IMR-90 (cell line): ENCODE measurements around the gene FAM114A2. TPM values are rescaled to one million over a fixed set of nuclear protein-coding genes. Genes with fewer than 3 reads are reported as not detected.
"Not testable (repeated sequence)": the region's sequence is repeated elsewhere in the genome, so short reads cannot be mapped to it uniquely, and the experiment has no call there.

Experiments used
- ATAC-seq: fragments of 200-7000 bp; cut with Tn5 transposase; 2 replicates; pipeline ENCODE4 v1.9.1; 2020; ENCODE audit warnings: low read depth, mild to moderate bottlenecking, moderate library complexity
- BruUV-seq: library from RNA; stranded (reverse); fragments of 400-500 nt; replicated peaks from 2 replicates; lab custom pipeline; 2021; lab: Mats Ljungman, UMichigan
- CTCF ChIA-PET: fragments of 300-600 bp; formaldehyde crosslinking; extraction: SDS; loops from one replicate; lab custom pipeline; 2021; ENCODE audit warnings: antibody characterized with exemption; lab: Yijun Ruan, JAX
- POLR2A ChIA-PET: fragments of 300-600 bp; sonication (Branson Sonifier 250); formaldehyde crosslinking; loops from one replicate; lab custom pipeline; 2022; ENCODE audit warnings: antibody characterized with exemption; ENCODE audit not compliant: unreplicated experiment; lab: Charles Lee
- DNase-seq: peaks from one replicate; pipeline ENCODE4 v3.0.0; 2013
- H2AFZ ChIP-seq: replicated peaks from 2 replicates; pipeline ENCODE3; 2013; ENCODE audit warnings: low read length, mild to moderate bottlenecking; ENCODE audit not compliant: poor library complexity
- H2AK5ac ChIP-seq: 2 replicates; pipeline ENCODE4 v1.6.1; 2013; ENCODE audit warnings: low read depth, low read length, inconsistent platforms
- H2AK9ac ChIP-seq: replicated peaks from 2 replicates; pipeline ENCODE3; 2013; ENCODE audit warnings: mild to moderate bottlenecking, low read depth, low read length, moderate library complexity; ENCODE audit not compliant: poor library complexity
- H2BK120ac ChIP-seq: 2 replicates; pipeline ENCODE4 v1.6.1; 2013; ENCODE audit warnings: low read depth, low read length, inconsistent platforms
- H2BK15ac ChIP-seq: 3 replicates; pipeline ENCODE4 v1.6.1; 2013; ENCODE audit warnings: low read depth, low read length, inconsistent platforms
- H2BK20ac ChIP-seq: 2 replicates; pipeline ENCODE4 v1.6.1; 2013; ENCODE audit warnings: low read depth, mild to moderate bottlenecking, inconsistent platforms, low read length, moderate library complexity
- H2BK5ac ChIP-seq: 2 replicates; pipeline ENCODE4 v1.6.1; 2013; ENCODE audit warnings: mild to moderate bottlenecking, low read depth, low read length, inconsistent platforms; ENCODE audit not compliant: poor library complexity, severe bottlenecking
- H3K14ac ChIP-seq: replicated peaks from 2 replicates; pipeline ENCODE4 v1.6.1; 2013; ENCODE audit warnings: low read depth, low read length, inconsistent platforms
- H3K18ac ChIP-seq: 2 replicates; pipeline ENCODE4 v1.6.1; 2013; ENCODE audit warnings: low read depth, low read length, control low read depth
- H3K23ac ChIP-seq: 2 replicates; pipeline ENCODE4 v1.6.1; 2013; ENCODE audit warnings: low read depth, low read length, inconsistent platforms
- H3K27ac ChIP-seq: 2 replicates; pipeline ENCODE4 v1.5.1; 2013; ENCODE audit warnings: mild to moderate bottlenecking, control low read depth, low read length; ENCODE audit not compliant: insufficient read depth
- H3K27me3 ChIP-seq: 2 replicates; pipeline ENCODE4 v1.6.1; 2013; ENCODE audit warnings: low read length; ENCODE audit not compliant: control insufficient read depth, insufficient read depth
- H3K36me3 ChIP-seq: 2 replicates; pipeline ENCODE4 v1.6.1; 2013; ENCODE audit warnings: low read length, mixed read lengths; ENCODE audit not compliant: control insufficient read depth, insufficient read depth
- H3K4ac ChIP-seq: 2 replicates; pipeline ENCODE4 v1.6.1; 2013; ENCODE audit warnings: low read depth, low read length, inconsistent platforms
- H3K4me1 ChIP-seq: 2 replicates; pipeline ENCODE4 v1.6.1; 2013; ENCODE audit warnings: low read length, mixed read lengths; ENCODE audit not compliant: control insufficient read depth, insufficient read depth
- H3K4me2 ChIP-seq: 2 replicates; pipeline ENCODE4 v1.6.1; 2013; ENCODE audit warnings: low read depth, mild to moderate bottlenecking, control low read depth, low read length, moderate library complexity
- H3K4me3 ChIP-seq: 2 replicates; pipeline ENCODE4 v1.5.1; 2013; ENCODE audit warnings: low read depth, mild to moderate bottlenecking, control low read depth, low read length, moderate library complexity; ENCODE audit not compliant: insufficient read depth
- H3K56ac ChIP-seq: 2 replicates; pipeline ENCODE4 v1.6.1; 2013; ENCODE audit warnings: low read length, inconsistent platforms; ENCODE audit not compliant: insufficient read depth; ENCODE audit errors: extremely low read depth
- H3K79me1 ChIP-seq, 2 experiments: 2 replicates each; pipeline ENCODE4 v1.6.1; 2013; ENCODE audit warnings: low read length in 2 of 2, inconsistent platforms in 1 of 2, low read depth in 1 of 2
- H3K9ac ChIP-seq: 2 replicates; pipeline ENCODE4 v1.6.1; 2013; ENCODE audit warnings: low read depth, low read length, control low read depth
- H3K9me1 ChIP-seq: 2 replicates; pipeline ENCODE4 v1.6.1; 2013; ENCODE audit warnings: low read length, inconsistent platforms; ENCODE audit not compliant: insufficient read depth
- H3K9me3 ChIP-seq: 2 replicates; pipeline ENCODE4 v1.6.1; 2013; ENCODE audit warnings: low read length; ENCODE audit not compliant: control insufficient read depth, insufficient read depth
- H4K20me1 ChIP-seq: 2 replicates; pipeline ENCODE4 v1.6.1; 2013; ENCODE audit warnings: low read length, inconsistent platforms; ENCODE audit not compliant: insufficient read depth
- H4K5ac ChIP-seq: 2 replicates; pipeline ENCODE4 v1.6.1; 2013; ENCODE audit warnings: mild to moderate bottlenecking, low read depth, low read length, control low read depth
- H4K8ac ChIP-seq, 2 experiments: 2 replicates each; pipeline ENCODE4 v1.6.1; 2013; ENCODE audit warnings: low read depth in 2 of 2, low read length in 2 of 2, control low read depth in 1 of 2, inconsistent platforms in 1 of 2
- H4K91ac ChIP-seq: 2 replicates; pipeline ENCODE4 v1.6.1; 2013; ENCODE audit warnings: low read depth, low read length, inconsistent platforms; ENCODE audit not compliant: insufficient read depth
- BHLHE40 ChIP-seq: fragments of 150-350 bp; IDR thresholded peaks from 2 replicates; pipeline ENCODE4 v1.6.1; 2016; ENCODE audit warnings: mild to moderate bottlenecking, low read depth, low read length
- CEBPB ChIP-seq: IDR thresholded peaks from 2 replicates; pipeline ENCODE4 v1.6.1; 2012; ENCODE audit warnings: low read depth, low read length, improper control_type of control experiment
- FOS ChIP-seq: fragments of 150-350 bp; IDR thresholded peaks from 2 replicates; pipeline ENCODE4 v1.6.1; 2016; ENCODE audit warnings: low read depth, low read length
- MAFK ChIP-seq: IDR thresholded peaks from 2 replicates; pipeline ENCODE4 v1.6.1; 2012; ENCODE audit warnings: low read depth, low read length, improper control_type of control experiment
- MXI1 ChIP-seq: IDR thresholded peaks from 2 replicates; pipeline ENCODE4 v1.6.1; 2012; ENCODE audit warnings: low read depth, mild to moderate bottlenecking, low read length, moderate library complexity, borderline replicate concordance
- NFE2L2 ChIP-seq: fragments of 150-350 bp; IDR thresholded peaks from 2 replicates; pipeline ENCODE4 v1.6.1; 2016; ENCODE audit warnings: low read depth, mild to moderate bottlenecking, low read length
- RAD21 ChIP-seq: IDR thresholded peaks from 2 replicates; pipeline ENCODE4 v1.6.1; 2012; ENCODE audit warnings: low read length, improper control_type of control experiment
- RFX5 ChIP-seq: IDR thresholded peaks from 2 replicates; pipeline ENCODE4 v1.8.0; 2012; ENCODE audit warnings: low read depth, mild to moderate bottlenecking, low read length, moderate library complexity
- SMC3 ChIP-seq: fragments of 150-350 bp; IDR thresholded peaks from 2 replicates; pipeline ENCODE4 v1.6.1; 2016; ENCODE audit warnings: low read depth, mild to moderate bottlenecking, antibody characterized with exemption, low read length, moderate library complexity
- WGBS, 2 experiments: methylation state at CpG; one replicate each; pipeline versions ENCODE4 v1.1.5 to v1.1.7; 2013; ENCODE audit warnings: missing lambda C conversion rate in 2 of 2; ENCODE audit not compliant: insufficient read length in 1 of 2; ENCODE audit errors: extremely low coverage in 2 of 2; 5-methylcytosine and 5-hydroxymethylcytosine counted together
- dilution Hi-C: fragments of 300-500 bp; cut with HindIII; formaldehyde crosslinking; loops from one replicate; pipeline ENCODE4 v1.14.3; 2018; ENCODE audit warnings: low sequenced_read_pairs; ENCODE audit not compliant: unreplicated experiment
- in situ Hi-C: fragments of 300-500 bp; cut with MboI; formaldehyde crosslinking; loops from 3 replicates; pipeline ENCODE4 v1.14.3; 2019; ENCODE audit warnings: low sequenced_read_pairs, inconsistent platforms, mixed read lengths
- intact Hi-C: fragments of 100-400 bp; cut with micrococcal nuclease; formaldehyde crosslinking; loops from 2 replicates; pipeline ENCODE4 v1.10.0; 2022
- polyA plus RNA-seq, 3 experiments: library from polyadenylated mRNA; depleted of rRNA; stranded (reverse); fragments of >200 nt; gene quantifications; 2 replicates each; pipeline ENCODE4 v1.2.3, GENCODE V29; 2012; ENCODE audit warnings: low replicate concordance in 1 of 3
- total RNA-seq: library from RNA; depleted of rRNA; stranded (reverse); fragments of >200 nt; gene quantifications from 2 replicates; pipeline ENCODE4 v1.2.3, GENCODE V29; 2012

Gene FAM114A2
- total and polyA plus RNA-seq, 2 of the 4 experiments (the other 2 are of a cell fraction): 13.2 to 41.2 TPM

DNA sequence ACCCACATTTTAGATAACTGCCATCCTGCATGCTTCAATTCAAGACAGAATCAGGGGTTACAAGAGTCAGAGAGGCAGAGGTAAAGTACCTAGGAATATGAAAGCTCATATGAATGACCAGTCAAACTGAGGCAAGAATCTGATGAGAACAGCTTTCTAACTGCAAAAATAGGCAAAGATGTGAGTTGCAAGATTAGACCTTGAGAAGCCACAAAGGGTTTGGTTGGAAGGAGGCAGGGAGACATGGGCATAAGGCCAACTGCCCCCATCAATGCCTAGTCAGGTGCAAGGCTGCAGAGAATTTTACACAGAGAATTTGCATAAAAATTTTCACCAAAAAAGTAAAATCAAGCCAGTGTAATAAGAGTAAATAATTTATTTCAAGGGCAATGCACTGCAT lies 12.8 kb downstream of the FAM114A2 start:
- in situ Hi-C loops (no loop called here), intact Hi-C loops (no loop called here), dilution Hi-C loops (no loop called here)
- no peak overlapping the region for H2BK120ac ChIP-seq
- no peak overlapping the region for H3K4ac ChIP-seq
- H4K5ac ChIP-seq: no peak overlapping the region
- CTCF ChIA-PET: interaction anchor here (0.6 kb wide), 1 partner anchor 579 kb away, joined by 5 read pairs; no protein-coding TSS in a partner anchor
- POLR2A ChIA-PET: no interaction called here
- H4K8ac ChIP-seq: no peak overlapping the region
- DNase-seq (no peak), ATAC-seq (no peak)
- no peak overlapping the region for H3K56ac ChIP-seq
- no peak overlapping the region for H3K27ac ChIP-seq
- H2AK9ac ChIP-seq: no peak overlapping the region
- no peak overlapping the region for H2BK5ac ChIP-seq
- no peak overlapping the region for H3K14ac ChIP-seq
- no peak overlapping the region for H2AFZ ChIP-seq
- H3K23ac ChIP-seq: no peak overlapping the region
- no peak overlapping the region for H2BK15ac ChIP-seq
- no peak overlapping the region for H3K9ac ChIP-seq
- H3K27me3 ChIP-seq: no peaks in the 10 kb centered on the region
- no peak overlapping the region for H3K18ac ChIP-seq
- no peaks in the 10 kb centered on the region for H3K9me3 ChIP-seq
- no peak overlapping the region for H2AK5ac ChIP-seq
- H3K36me3 ChIP-seq: peaks cover 12% of the 10 kb centered on the region; the same call in 1 of the 2 replicates
- no peaks in the 10 kb centered on the region for H3K79me1 ChIP-seq
- no peak overlapping the region for H2BK20ac ChIP-seq
- H4K20me1 ChIP-seq: no peaks in the 10 kb centered on the region
- no peak overlapping the region for H3K4me3 ChIP-seq
- BruUV-seq: no TSS peak
- H3K4me1 ChIP-seq: no peaks in the 10 kb centered on the region
- H4K91ac ChIP-seq: no peak overlapping the region
- no peak overlapping the region for H3K4me2 ChIP-seq
- no peak for TF ChIP-seq MXI1
- TF ChIP-seq CEBPB: no peak
- no peak for TF ChIP-seq NFE2L2
- TF ChIP-seq SMC3: no peak
- TF ChIP-seq FOS: no peak
- TF ChIP-seq RAD21: no peak
- TF ChIP-seq MAFK: no peak
- no peak for TF ChIP-seq BHLHE40
- no peak for TF ChIP-seq RFX5
- no peaks in the 10 kb centered on the region for H3K9me1 ChIP-seq

DNA sequence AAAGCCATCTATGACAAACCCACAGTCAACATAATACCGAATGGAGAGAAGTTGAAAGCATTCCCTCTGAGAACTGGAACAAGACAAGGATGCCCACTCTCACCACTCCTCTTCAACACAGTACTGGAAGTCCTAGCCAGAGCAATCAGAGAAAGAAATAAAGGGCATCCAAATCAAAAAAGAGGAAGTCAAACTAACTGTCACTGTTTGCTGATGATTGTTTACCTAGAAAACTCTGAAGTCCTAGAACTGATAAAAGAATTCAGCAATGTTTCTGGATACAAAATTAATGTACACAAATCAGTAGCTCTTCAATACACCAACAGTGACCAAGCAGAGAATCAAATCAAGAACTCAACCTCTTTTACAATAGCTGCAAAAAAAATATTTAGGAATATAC lies 19.8 kb downstream of the FAM114A2 start:
- H4K91ac ChIP-seq, H3K14ac ChIP-seq, BruUV-seq, H3K9me1 ChIP-seq, H3K56ac ChIP-seq, H3K4me2 ChIP-seq, H2BK20ac ChIP-seq, H3K4me3 ChIP-seq, CTCF ChIA-PET, H2BK5ac ChIP-seq, H4K5ac ChIP-seq, H3K27me3 ChIP-seq, H3K9me3 ChIP-seq, H2AFZ ChIP-seq, in situ Hi-C loops, H3K4me1 ChIP-seq, DNase-seq, dilution Hi-C loops, H3K36me3 ChIP-seq, H2BK15ac ChIP-seq, H2AK9ac ChIP-seq, H4K20me1 ChIP-seq, H2BK120ac ChIP-seq, H3K18ac ChIP-seq, intact Hi-C loops, H3K27ac ChIP-seq, H3K79me1 ChIP-seq, H4K8ac ChIP-seq, POLR2A ChIA-PET, H2AK5ac ChIP-seq, H3K4ac ChIP-seq, H3K9ac ChIP-seq, ATAC-seq, H3K23ac ChIP-seq: not testable (repeated sequence)
- no CpG with 5 or more reads among the region's 1 CpG for WGBS, 2 experiments
